MG63 (cell line): ENCODE measurements around the gene DYNLT5. TPM values are rescaled to one million over a fixed set of nuclear protein-coding genes. Genes with fewer than 3 reads are reported as not detected.

Experiments used
- total RNA-seq: library from RNA; depleted of rRNA; stranded (reverse); fragments of >200 nt; shearing (Covaris generic); gene quantifications from 2 replicates; pipeline ENCODE4 v1.2.3, GENCODE V29; 2014; ENCODE audit warnings: low replicate concordance; rRNA removed

DYNLT5 gene
- total RNA-seq, 1 experiment from 2014 or later = not detected

Other genes starting within 250 kb of the DYNLT5 start
- gene SGIP1, start 218.3 kb upstream of the DYNLT5 start, total RNA-seq = not detected in 2 replicates
- gene INSL5, start 48.8 kb downstream of the DYNLT5 start, total RNA-seq = not detected in 2 replicates
- gene DNAI4, start 172.4 kb downstream of the DYNLT5 start, total RNA-seq = 0.10 TPM in 1 of 2 replicates, not detected in the other
- 11.3 and 20.6 TPM in 2 replicates for gene MIER1, start 172.5 kb downstream of the DYNLT5 start, total RNA-seq